ENCODE data around the gene TBC1D16.

TBC1D16 gene

DNA sequence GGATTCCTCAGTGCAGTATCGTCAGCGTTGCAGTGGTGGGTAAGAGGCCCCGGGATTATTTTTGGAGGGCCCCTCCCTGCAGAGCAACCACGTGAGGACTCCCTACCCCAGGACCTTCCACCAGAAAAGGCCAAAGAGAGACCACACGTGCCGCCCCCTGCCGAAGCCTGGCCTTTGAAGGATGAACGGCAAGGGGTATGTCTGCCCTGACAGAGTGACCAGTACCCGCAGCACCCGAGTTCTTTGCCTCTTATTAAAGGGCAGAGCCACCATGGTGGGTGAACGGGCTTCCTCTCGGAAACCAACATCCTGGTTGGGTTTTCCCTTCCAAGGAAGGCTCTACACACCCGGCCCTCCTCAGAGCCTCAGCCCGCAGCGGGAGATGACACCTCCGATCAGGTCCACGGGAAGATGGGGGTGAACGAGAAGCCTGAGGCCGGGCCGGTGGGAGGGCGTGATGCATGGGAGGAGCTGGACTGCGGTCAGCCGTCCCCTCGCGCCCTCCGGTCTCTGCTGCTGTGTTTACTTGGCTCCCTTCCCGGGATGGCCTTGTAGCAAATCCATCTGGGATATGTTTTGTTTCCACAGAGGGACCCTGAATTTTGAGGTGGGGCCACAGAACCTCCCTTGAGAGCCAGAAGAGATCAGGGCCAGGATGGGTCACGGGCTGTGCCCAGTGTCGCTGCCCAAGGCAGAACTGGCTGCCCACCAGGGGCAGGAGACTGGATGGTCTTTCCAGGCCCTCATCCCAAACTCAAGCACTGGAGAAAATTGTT is 49.1 kb downstream of the TBC1D16 start:
- H3K4me1 ChIP-seq (ENCODE audit: control insufficient read depth, insufficient read depth, low read length, unreplicated experiment), result peaks cover 29% of the 10 kb centered on the region
- no peaks in the 10 kb centered on the region for H3K27me3 ChIP-seq (ENCODE audit: insufficient read depth, low read length)
- H3K27ac ChIP-seq (ENCODE audit: low read depth, low read length), result no peak overlapping the region
- H3K79me2 ChIP-seq (ENCODE audit: control insufficient read depth, insufficient read depth, low read length, unreplicated experiment), result no peaks in the 10 kb centered on the region
- no peak overlapping the region for H2AFZ ChIP-seq (ENCODE audit: low read length, unreplicated experiment)
- no peaks in the 10 kb centered on the region for H3K36me3 ChIP-seq (ENCODE audit: insufficient read depth, low read length)
- no peak overlapping the region for H3K4me3 ChIP-seq (ENCODE audit: low read depth, low read length)

DNA sequence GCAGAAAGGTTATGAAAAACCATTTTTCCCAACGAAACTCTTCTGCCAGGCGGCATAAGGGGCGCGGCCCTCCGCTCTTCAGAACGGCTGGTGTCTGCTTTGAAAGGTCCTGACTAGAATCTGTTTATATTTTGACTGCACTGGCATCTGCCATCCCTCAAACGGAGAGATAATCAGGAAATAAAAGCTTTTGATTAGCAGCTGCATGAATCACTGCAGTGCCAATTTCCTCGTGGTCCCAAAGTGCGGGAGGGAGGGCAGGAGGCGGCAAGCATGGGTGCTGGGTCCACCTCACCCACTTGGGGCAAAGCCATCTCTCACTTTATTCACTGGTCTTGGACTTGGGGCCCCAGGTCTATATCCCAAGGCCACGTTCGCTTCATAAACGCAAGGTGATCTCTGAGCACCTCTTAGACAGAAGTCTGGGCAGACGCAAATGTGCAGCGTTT is 49.7 kb downstream of the TBC1D16 start:
- H3K27ac ChIP-seq (ENCODE audit: low read depth, low read length), result no peak overlapping the region
- H2AFZ ChIP-seq (ENCODE audit: low read length, unreplicated experiment), result no peak overlapping the region
- no peaks in the 10 kb centered on the region for H3K36me3 ChIP-seq (ENCODE audit: insufficient read depth, low read length)
- H3K27me3 ChIP-seq (ENCODE audit: insufficient read depth, low read length), result no peaks in the 10 kb centered on the region
- no peaks in the 10 kb centered on the region for H3K79me2 ChIP-seq (ENCODE audit: control insufficient read depth, insufficient read depth, low read length, unreplicated experiment)
- H3K4me1 ChIP-seq (ENCODE audit: control insufficient read depth, insufficient read depth, low read length, unreplicated experiment), result peaks cover 24% of the 10 kb centered on the region
- no peak overlapping the region for H3K4me3 ChIP-seq (ENCODE audit: low read depth, low read length)

DNA sequence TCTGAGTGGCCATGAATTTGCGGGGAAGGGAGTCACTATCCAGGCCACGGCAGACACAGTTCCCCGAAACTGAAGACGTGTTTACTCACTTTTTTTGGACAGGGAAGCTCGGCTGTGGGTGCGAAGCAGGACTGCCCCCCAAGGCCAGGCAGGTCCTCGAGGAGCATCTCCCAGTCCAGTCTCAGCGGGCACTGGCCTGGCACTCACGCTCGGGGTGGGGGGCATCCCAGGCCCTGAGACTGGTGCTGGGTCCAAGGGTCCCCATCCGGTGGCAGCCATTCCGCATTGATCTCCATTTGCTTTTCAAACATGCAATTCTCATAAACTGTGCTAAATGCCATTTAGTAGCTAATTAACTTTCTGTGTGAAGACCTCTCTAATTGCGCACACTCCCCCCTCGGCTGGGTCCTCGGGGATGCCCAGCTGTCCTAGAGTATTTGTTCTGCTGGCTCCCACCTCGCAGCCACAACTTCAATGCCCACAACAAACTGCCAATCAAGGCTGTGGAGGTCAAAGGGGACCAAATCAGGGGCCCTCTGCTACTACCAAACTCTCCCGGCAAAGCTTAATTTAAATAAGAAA is 50.2 kb downstream of the TBC1D16 start:
- H2AFZ ChIP-seq (ENCODE audit: low read length, unreplicated experiment), result no peak overlapping the region
- no peaks in the 10 kb centered on the region for H3K79me2 ChIP-seq (ENCODE audit: control insufficient read depth, insufficient read depth, low read length, unreplicated experiment)
- H3K27ac ChIP-seq (ENCODE audit: low read depth, low read length), result no peak overlapping the region
- H3K27me3 ChIP-seq (ENCODE audit: insufficient read depth, low read length), result no peaks in the 10 kb centered on the region
- H3K4me1 ChIP-seq (ENCODE audit: control insufficient read depth, insufficient read depth, low read length, unreplicated experiment), result peaks cover 24% of the 10 kb centered on the region
- H3K36me3 ChIP-seq (ENCODE audit: insufficient read depth, low read length), result no peaks in the 10 kb centered on the region
- no peak overlapping the region for H3K4me3 ChIP-seq (ENCODE audit: low read depth, low read length)

DNA sequence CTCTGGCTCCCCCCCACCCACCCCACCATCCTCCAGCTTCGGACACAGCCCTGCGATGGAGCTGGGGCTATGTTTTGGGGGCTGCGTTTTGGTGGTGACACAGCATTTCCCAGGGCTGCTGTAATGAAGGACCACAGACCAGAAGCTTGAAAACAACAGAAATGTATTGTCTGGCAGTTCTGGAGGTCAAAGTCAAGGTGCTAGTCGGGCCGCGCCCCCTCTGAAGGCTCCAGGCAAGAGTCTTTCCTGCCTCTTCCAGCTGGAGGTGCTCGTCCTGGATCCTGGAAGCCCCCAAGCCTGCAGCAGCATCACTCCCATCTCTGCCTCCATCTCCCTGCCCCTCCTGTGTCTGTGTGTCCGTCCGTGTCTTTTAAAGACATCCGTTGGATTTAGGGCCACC is 50.8 kb downstream of the TBC1D16 start:
- Histone ChIP-seq H3K27me3 (ENCODE audit: insufficient read depth, low read length) (no peaks in the 10 kb centered on the region), H3K79me2 (ENCODE audit: control insufficient read depth, insufficient read depth, low read length, unreplicated experiment) (no peaks in the 10 kb centered on the region), H3K4me3 (ENCODE audit: low read depth, low read length) (no peak overlapping the region), H3K36me3 (ENCODE audit: insufficient read depth, low read length) (no peaks in the 10 kb centered on the region), H2AFZ (ENCODE audit: low read length, unreplicated experiment) (no peak overlapping the region), H3K4me1 (ENCODE audit: control insufficient read depth, insufficient read depth, low read length, unreplicated experiment) (peaks cover 24% of the 10 kb centered on the region), H3K27ac (ENCODE audit: low read depth, low read length) (no peak overlapping the region)

DNA sequence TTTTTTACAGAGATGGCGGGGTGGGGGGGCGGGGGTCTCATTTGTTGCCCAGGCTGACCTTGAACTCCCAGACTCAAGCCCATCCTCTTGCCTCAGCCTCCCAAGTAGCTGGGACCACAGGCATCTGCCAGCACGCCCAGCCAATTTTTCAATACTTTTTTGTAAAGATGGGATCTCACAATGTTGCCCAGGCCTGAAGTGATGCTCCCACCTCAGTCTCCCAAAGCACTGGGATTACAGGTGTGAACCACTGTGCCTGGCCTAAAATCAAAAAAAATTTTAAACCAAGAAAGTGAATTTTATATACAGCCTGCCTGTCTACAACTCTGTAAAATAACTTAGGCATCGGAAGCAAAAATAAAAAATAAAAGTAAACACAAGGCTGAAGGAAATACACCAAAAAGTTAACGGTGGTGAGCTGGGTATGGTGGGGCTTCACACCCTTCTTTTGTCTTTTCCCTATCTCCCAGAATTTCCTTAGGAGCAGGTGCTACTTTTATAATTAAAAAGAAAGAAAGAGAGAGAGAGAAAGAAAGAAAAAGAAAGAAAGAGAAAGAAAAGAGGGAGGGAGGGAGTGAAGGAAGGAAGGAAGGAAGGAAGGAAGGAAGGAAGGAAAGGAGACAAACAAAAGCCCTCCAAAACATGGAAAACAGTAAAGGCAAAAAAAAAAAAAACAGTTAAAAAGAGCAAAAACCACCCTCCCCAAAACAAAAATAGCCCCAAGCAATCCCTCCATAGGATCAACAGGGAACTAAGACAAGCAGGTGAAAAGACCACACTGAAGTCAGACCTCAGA is 51.4 kb downstream of the TBC1D16 start:
- Histone ChIP-seq H3K27ac (ENCODE audit: low read depth, low read length) (no peak overlapping the region), H3K79me2 (ENCODE audit: control insufficient read depth, insufficient read depth, low read length, unreplicated experiment) (no peaks in the 10 kb centered on the region), H3K27me3 (ENCODE audit: insufficient read depth, low read length) (no peaks in the 10 kb centered on the region)

DNA sequence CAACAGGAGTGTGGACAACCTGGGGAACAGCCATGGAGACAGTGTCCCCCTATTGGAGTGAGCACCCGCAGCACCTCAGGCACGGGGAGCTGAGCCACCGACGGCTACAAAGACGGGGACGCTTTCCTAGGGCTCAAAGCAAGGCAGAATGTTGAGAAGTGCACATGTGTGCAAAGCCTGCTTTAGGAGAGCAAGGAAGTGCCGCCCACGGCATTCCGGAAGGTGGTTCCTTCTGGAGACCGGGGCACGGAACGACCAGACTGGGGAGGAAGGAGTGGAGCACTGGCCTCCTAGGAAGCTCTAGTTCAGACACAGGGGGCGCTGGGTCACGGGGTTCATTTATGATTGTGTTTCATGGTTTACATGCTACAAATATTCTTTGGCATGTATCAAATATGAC is 52.2 kb downstream of the TBC1D16 start:
- Histone ChIP-seq H3K4me3 (ENCODE audit: low read depth, low read length) (no peak overlapping the region), H3K79me2 (ENCODE audit: control insufficient read depth, insufficient read depth, low read length, unreplicated experiment) (no peaks in the 10 kb centered on the region), H3K27me3 (ENCODE audit: insufficient read depth, low read length) (no peaks in the 10 kb centered on the region), H2AFZ (ENCODE audit: low read length, unreplicated experiment) (no peak overlapping the region), H3K4me1 (ENCODE audit: control insufficient read depth, insufficient read depth, low read length, unreplicated experiment) (peaks cover 17% of the 10 kb centered on the region), H3K36me3 (ENCODE audit: insufficient read depth, low read length) (no peaks in the 10 kb centered on the region), H3K27ac (ENCODE audit: low read depth, low read length) (no peak overlapping the region)

More for the DNA sequence above, 51.4 kb downstream of the TBC1D16 start:
- H2AFZ ChIP-seq (ENCODE audit: low read length, unreplicated experiment), result no peak overlapping the region
- peaks cover 24% of the 10 kb centered on the region for H3K4me1 ChIP-seq (ENCODE audit: control insufficient read depth, insufficient read depth, low read length, unreplicated experiment)
- no peaks in the 10 kb centered on the region for H3K36me3 ChIP-seq (ENCODE audit: insufficient read depth, low read length)
- no peak overlapping the region for H3K4me3 ChIP-seq (ENCODE audit: low read depth, low read length)

DNA sequence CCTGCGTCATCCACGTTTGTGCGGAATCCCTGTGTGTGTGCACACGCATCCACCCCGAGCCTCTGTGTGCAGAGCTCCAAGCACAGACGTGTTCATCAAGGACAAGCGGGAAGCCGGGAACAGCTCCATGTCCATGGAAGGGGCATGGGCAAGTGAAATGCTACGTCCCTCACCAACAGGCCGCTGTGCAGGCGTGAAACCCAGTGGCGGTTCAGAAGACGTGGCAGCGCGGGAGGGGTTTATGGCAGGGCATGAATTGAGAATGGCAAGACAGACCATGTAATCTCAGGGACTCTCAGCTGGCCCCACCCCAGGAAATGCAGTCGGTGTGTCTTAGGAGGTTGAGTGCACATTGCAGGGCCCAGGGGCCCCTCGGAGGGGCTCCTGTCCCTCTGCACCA is 52.7 kb downstream of the TBC1D16 start:
- Histone ChIP-seq H3K4me1 (ENCODE audit: control insufficient read depth, insufficient read depth, low read length, unreplicated experiment) (peaks cover 14% of the 10 kb centered on the region), H3K4me3 (ENCODE audit: low read depth, low read length) (no peak overlapping the region), H3K36me3 (ENCODE audit: insufficient read depth, low read length) (no peaks in the 10 kb centered on the region), H2AFZ (ENCODE audit: low read length, unreplicated experiment) (no peak overlapping the region), H3K27ac (ENCODE audit: low read depth, low read length) (no peak overlapping the region), H3K27me3 (ENCODE audit: insufficient read depth, low read length) (no peaks in the 10 kb centered on the region), H3K79me2 (ENCODE audit: control insufficient read depth, insufficient read depth, low read length, unreplicated experiment) (no peaks in the 10 kb centered on the region)

DNA sequence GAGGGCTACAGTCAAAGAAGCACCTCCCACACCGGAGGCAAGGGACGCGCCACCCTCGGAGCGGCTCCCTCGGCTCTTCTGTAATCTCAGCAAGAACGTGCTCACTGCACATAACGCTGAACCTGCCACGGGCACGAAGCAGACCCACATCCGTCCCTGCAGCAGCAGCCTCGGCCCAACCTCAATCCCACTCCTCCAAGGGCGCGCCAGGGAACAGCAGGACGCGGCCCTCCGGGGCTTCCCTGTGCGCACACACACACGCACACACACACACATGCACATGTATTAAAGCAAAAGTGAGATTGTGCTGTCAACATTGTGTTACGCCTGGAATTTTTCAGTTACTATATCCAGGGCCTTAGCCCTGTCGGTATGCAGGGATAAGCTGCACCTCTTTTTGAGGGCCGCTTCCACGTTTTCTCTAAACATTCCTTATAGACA is 54.0 kb downstream of the TBC1D16 start:
- Histone ChIP-seq H3K79me2 (ENCODE audit: control insufficient read depth, insufficient read depth, low read length, unreplicated experiment) (no peaks in the 10 kb centered on the region), H3K27me3 (ENCODE audit: insufficient read depth, low read length) (no peaks in the 10 kb centered on the region), H2AFZ (ENCODE audit: low read length, unreplicated experiment) (no peak overlapping the region), H3K36me3 (ENCODE audit: insufficient read depth, low read length) (no peaks in the 10 kb centered on the region), H3K4me1 (ENCODE audit: control insufficient read depth, insufficient read depth, low read length, unreplicated experiment) (peaks cover 4% of the 10 kb centered on the region), H3K4me3 (ENCODE audit: low read depth, low read length) (no peak overlapping the region), H3K27ac (ENCODE audit: low read depth, low read length) (no peak overlapping the region)

DNA sequence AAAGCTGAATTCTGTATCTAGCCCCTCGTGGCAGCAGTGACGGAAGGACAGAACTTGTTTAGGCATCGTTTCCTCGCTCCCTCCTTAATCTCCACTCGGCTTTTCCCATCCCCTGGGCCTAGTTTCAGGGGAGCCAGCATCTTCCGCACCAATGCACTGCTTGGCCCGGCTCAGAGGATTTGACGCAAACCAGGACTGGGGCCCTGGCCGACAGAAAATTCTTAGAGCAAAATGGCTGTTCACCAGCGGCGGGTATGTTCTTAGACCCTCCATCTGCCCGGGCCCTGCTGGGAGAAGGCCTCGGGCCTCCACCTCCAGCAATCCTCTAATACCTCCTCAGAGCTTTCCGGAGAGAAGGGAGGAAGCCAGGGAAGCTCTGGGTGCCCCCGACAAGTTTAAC is 54.6 kb downstream of the TBC1D16 start:
- no peak overlapping the region for H2AFZ ChIP-seq (ENCODE audit: low read length, unreplicated experiment)
- H3K4me3 ChIP-seq (ENCODE audit: low read depth, low read length), result no peak overlapping the region
- H3K36me3 ChIP-seq (ENCODE audit: insufficient read depth, low read length), result no peaks in the 10 kb centered on the region
- H3K79me2 ChIP-seq (ENCODE audit: control insufficient read depth, insufficient read depth, low read length, unreplicated experiment), result no peaks in the 10 kb centered on the region
- H3K27ac ChIP-seq (ENCODE audit: low read depth, low read length), result no peak overlapping the region
- H3K27me3 ChIP-seq (ENCODE audit: insufficient read depth, low read length), result no peaks in the 10 kb centered on the region
- H3K4me1 ChIP-seq (ENCODE audit: control insufficient read depth, insufficient read depth, low read length, unreplicated experiment), result peaks cover 4% of the 10 kb centered on the region

DNA sequence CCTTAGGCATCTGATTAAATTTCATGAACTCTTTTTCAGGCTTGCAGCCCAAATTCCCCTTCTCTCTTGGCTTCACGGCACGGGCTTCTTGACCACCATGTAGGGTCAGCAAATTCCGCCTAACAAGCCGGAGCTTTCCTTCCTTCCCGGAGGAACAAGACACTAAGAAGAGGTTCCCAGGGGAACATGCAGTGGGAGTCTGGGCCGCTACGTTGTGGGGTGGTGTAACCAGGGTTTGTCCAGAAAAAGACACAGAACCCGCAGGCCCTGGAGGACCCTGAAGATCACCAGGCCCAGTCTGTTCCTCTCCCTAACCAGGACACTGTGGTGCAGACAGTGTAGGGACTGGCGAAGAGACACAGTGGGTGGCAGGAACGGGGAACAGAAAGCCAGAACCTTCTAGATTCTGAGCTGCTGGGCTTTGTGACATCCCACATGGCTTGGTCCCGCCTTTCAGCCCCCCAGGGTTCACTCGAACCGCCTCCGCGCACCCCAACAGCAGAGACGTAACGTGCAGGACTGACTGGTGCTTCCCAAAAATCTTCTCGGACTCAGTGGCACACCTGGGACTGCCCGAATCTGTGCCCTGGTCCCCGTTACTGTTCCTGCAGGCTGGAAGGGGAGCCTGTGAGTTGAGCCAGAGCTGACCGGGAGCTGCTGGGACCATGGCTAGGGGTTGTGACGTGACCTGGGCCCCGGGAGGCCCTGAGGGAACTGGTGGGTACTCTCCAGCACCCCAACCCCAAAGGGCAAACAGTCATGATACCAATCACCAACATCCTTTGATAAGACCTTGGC is 55.2 kb downstream of the TBC1D16 start:
- Histone ChIP-seq H3K79me2 (ENCODE audit: control insufficient read depth, insufficient read depth, low read length, unreplicated experiment) (no peaks in the 10 kb centered on the region), H3K4me1 (ENCODE audit: control insufficient read depth, insufficient read depth, low read length, unreplicated experiment) (peaks cover 4% of the 10 kb centered on the region), H3K36me3 (ENCODE audit: insufficient read depth, low read length) (no peaks in the 10 kb centered on the region), H3K27ac (ENCODE audit: low read depth, low read length) (no peak overlapping the region), H3K27me3 (ENCODE audit: insufficient read depth, low read length) (no peaks in the 10 kb centered on the region), H2AFZ (ENCODE audit: low read length, unreplicated experiment) (no peak overlapping the region), H3K4me3 (ENCODE audit: low read depth, low read length) (no peak overlapping the region)

Measured in ACC112 (cell line).